ENCODE results near the gene SFRP5.

GRCh38 chr10:97779975-97780374 is 8.2 kb upstream of the SFRP5 start:
- TF ChIP-seq ESRRA (CRISPR knock-in tag; IDR thresholded peaks at IDR 0.05; ENCODE audit: borderline replicate concordance) (no peak), CTCF (IDR thresholded peaks at IDR 0.05) (no peak), ZNF317 (CRISPR knock-in tag; IDR thresholded peaks at IDR 0.05; ENCODE audit: borderline replicate concordance, low read depth) (no peak), NR1H2 (CRISPR knock-in tag; IDR thresholded peaks at IDR 0.05) (no peak), CREM (CRISPR knock-in tag; IDR thresholded peaks at IDR 0.05) (no peak), MYBL2 (CRISPR knock-in tag; IDR thresholded peaks at IDR 0.05) (no peak), FOXK1 (CRISPR knock-in tag; IDR thresholded peaks at IDR 0.05) (no peak), ATF6 (CRISPR knock-in tag; IDR thresholded peaks at IDR 0.05) (no peak), STAT6 (CRISPR knock-in tag; conservative IDR thresholded peaks at IDR 0.05; ENCODE audit: low read depth) (no peak)
